ENCODE results near the gene PLCB1.
"Not testable (repeated sequence)": the region's sequence is repeated elsewhere in the genome, so short reads cannot be mapped to it uniquely, and the experiment has no call there.

PLCB1 gene

DNA sequence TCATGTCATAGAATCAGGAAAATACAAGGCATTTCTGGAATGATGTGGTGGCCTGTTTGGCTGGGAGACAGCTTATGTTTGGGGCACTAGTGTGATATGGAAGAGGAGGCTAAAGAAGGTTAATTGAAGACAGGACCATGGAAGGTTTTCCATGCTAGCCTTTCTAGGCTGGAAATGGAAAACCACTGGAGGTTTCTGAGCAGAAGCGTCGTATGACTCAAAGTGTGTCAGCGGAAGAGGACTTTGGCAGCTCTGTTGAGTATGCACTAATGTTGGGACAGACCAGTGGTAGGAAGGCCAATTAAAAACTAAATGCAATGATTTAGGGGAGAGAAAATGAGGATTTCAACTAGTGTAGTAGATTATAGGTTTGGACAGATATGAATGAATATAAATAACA lies 413.1 kb downstream of the PLCB1 start:
- DNase-seq (ENCODE audit: low spot score) = no peak

- no peak for DNase-seq (ENCODE audit: low spot score)
These were observed 415.1 kb downstream of the PLCB1 start for GRCh38 chr20:8547035-8547650.

- no peak for DNase-seq (ENCODE audit: low spot score)
These were observed 416.0 kb downstream of the PLCB1 start for GRCh38 chr20:8547968-8548588.

GRCh38 chr20:8549192-8549591 lies 417.1 kb downstream of the PLCB1 start:
- no peak for DNase-seq (ENCODE audit: low spot score)

DNA sequence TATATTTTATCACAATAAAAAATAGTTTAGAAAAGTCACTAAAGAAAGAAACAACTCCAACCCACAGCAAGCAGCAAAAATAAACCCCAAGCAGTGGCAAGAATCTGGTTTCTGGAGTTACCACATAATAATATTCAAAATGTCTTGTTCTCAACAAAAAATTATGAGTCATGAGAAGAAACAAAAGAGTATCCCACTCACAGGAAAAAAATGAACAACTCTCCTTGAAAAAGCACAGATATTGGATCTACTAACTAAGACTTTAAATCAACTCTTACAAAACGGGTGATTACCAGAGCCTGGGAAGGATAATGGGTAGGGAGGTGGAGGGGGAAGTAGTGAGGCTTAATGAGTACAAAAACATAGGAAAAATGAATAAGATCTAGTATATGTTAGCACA lies 425.6 kb downstream of the PLCB1 start:
- DNase-seq (ENCODE audit: low spot score) = no peak

- peak; percentile 78 for DNase-seq (ENCODE audit: low spot score)
These were observed 430.3 kb downstream of the PLCB1 start for GRCh38 chr20:8562356-8562755.

GRCh38 chr20:8568075-8568474 lies 436.0 kb downstream of the PLCB1 start:
- no peak for DNase-seq (ENCODE audit: low spot score)

- no peak for DNase-seq (ENCODE audit: low spot score)
These were observed 437.7 kb downstream of the PLCB1 start for GRCh38 chr20:8569766-8570165.

GRCh38 chr20:8571611-8572010 lies 439.5 kb downstream of the PLCB1 start:
- no peak for DNase-seq (ENCODE audit: low spot score)

- DNase-seq (ENCODE audit: low spot score) = no peak
These were observed 441.6 kb downstream of the PLCB1 start for GRCh38 chr20:8573686-8574085.

- no peak for DNase-seq (ENCODE audit: low spot score)
These were observed 443.0 kb downstream of the PLCB1 start for GRCh38 chr20:8575114-8575513.

DNA sequence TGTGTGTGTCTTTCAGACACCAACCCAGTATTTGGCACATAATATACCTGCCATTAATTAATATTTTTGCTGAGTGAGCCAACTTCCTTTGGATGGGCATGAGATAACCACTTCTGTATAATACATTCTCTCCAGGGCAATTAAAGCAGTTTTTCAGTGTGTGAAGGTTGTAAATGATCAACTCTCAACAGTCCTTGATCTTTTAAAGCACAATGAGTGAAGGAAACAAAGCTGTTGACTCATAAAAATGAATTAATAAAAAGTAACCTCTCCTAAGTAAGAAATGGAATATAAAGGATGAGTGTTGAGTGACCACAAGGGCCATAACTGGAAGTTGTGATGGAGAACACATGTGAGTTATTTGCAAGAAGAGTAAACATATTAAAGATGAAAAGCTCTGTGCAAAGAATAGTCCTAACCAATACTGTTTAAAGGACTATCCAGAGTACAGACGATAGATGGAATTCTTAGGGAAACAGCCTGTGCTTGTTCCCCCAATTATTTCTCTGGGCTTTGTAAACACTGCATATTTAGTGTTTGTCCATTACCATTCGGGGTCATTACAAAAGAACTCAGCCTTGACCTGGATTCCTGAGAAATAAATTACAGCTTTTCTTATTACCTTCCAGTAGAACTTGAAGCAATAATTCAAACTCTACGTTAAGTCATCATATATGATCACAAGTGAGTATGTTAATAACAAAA lies 446.2 kb downstream of the PLCB1 start:
- DNase-seq (ENCODE audit: low spot score) = no peak

GRCh38 chr20:8579035-8579434 lies 447.0 kb downstream of the PLCB1 start:
- no peak for DNase-seq (ENCODE audit: low spot score)

DNA sequence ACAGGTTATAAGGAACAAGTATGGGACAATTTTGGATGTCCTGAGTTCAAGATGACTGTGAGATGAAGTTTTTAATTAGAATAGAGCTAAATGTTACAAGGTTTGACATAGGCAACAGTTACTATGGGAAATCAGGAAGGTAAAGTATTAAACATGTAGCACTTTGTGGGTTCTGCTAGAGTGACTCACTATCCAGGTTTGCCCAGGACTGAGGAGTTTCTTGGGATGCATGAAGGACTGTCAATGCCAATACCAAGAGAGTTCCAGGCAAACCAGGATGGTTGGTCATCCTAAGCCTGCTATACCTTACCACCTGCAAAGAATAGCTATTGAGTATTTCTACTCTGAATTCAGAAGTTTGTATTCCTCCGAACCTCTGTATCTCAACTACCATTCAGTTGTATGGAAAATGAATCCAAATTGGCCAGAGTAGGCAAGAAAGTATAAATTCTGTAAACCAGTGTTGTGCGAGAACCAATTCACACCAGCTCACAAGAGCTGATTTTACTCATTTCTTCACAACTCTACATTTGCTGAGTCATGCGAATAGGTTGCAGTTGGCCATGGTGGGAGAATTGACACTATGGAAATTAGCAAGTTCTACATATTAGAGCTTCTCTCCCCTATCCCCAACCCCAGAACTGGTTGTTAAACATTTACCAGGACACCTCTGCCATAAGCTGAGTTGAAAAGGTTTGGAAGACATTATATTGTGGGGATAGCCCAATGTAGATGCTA lies 449.5 kb downstream of the PLCB1 start:
- DNase-seq (ENCODE audit: low spot score) = no peak

GRCh38 chr20:8583012-8583565 lies 451.0 kb downstream of the PLCB1 start:
- DNase-seq (ENCODE audit: low spot score) = no peak

- no peak for DNase-seq (ENCODE audit: low spot score)
These were observed 451.5 kb downstream of the PLCB1 start for GRCh38 chr20:8583566-8584043.

GRCh38 chr20:8587251-8587650 lies 455.2 kb downstream of the PLCB1 start:
- DNase-seq (ENCODE audit: low spot score) = no peak

DNA sequence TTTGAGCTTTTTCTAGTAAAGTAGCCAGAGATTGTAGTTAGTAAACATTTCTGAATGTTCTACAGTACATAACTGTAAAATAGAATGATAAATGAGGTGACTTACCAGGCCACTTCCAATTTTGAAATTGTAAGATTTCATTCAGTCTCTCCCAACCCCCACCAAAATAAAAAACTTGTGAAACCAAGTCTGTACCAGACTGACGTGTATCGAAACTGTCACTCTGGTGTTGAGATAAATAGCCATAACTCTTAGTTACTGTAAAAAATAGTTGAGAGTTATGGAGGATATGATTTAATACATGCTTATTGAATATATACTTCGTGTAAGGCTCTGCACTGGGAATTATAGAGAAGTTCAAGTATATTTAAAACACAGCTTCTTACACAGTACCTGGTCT lies 455.7 kb downstream of the PLCB1 start:
- DNase-seq (ENCODE audit: low spot score) = no peak

- no peak for DNase-seq (ENCODE audit: low spot score)
These were observed 457.9 kb downstream of the PLCB1 start for GRCh38 chr20:8589956-8590355.

DNA sequence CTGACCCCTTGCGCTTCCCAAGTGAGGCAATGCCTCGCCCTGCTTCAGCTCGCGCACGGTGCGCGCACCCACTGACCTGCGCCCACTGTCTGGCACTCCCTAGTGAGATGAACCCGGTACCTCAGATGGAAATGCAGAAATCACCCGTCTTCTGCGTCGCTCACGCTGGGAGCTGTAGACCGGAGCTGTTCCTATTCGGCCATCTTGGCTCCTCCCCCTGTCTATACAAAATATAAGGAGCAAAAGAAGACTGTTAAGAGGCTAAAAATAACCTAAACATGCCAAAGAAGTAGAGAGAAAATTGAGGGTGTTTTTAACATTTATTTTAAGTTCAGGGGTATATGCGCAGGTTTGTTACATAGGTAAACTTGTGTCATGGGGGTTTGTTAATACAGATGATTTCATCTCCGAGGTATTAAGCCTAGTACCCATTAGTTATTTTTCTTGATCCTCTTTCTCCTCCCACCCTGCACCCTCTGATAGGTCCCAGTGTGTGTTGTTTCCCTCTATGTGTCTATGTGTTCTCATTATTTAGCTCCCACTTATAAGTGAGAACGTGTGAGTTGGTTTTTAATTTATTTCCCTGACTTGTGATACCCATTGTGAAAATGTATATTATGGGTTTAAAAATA lies 469.0 kb downstream of the PLCB1 start:
- not testable (repeated sequence) for DNase-seq (ENCODE audit: low spot score)

GRCh38 chr20:8601542-8601912 lies 469.5 kb downstream of the PLCB1 start:
- no peak for DNase-seq (ENCODE audit: low spot score)

All from pons (tissue), 1 donor.